GM12892 (cell line): Measurements from ENCODE around the gene ERAP2.

Source experiments
- POLR2AphosphoS5 ChIP-seq: IDR thresholded peaks from 2 replicates; pipeline ENCODE4 v1.6.1; 2011; ENCODE audit warnings: low read depth, low read length, control low read depth
- TAF1 ChIP-seq: IDR thresholded peaks from 2 replicates; pipeline ENCODE4 v1.6.1; 2011; ENCODE audit warnings: low read depth, mild to moderate bottlenecking, control low read depth, low read length, borderline replicate concordance

DNA sequence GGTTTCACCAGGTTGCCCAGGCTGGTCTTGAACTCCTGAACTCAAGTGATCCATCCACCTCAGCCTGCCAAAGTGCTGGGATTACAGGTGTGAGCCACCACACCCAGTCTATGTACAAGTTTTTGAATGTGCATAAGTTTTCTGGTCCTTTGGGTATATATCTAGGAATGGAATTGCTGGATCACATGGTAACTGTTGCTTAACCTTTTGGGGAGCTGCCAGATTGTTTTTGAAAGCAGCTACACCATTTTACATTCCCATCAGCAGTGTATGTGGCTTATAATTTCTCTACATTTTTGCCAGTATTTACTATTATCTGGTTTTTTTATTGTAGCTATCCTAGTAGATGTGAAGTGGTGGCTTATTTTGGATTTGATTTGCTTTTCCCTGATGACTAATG is 50.7 kb downstream of the ERAP2 start:
- TF ChIP-seq POLR2AphosphoS5: no peak
- no peak for TF ChIP-seq TAF1
